ENCODE measurements around the gene ETFA. TPM values are rescaled to one million over a fixed set of nuclear protein-coding genes. Genes with fewer than 3 reads are reported as not detected.

ETFA gene
- total and polyA plus RNA-seq, 10 of the 15 experiments (the other 5 are each of a cell fraction or from before 2014, with no cell fraction given) = 114 to 331 (median 152) TPM

GRCh38 chr15:76340198-76340802 is 29.0 kb upstream of the ETFA start (continued):
- no peak for TF ChIP-seq ZNF592 (IDR thresholded peaks at IDR 0.05)
- TF ChIP-seq RB1 (IDR thresholded peaks at IDR 0.05; ENCODE audit: borderline replicate concordance) = no peak
- TF ChIP-seq CREB1 (IDR thresholded peaks at IDR 0.05; ENCODE audit: low read depth) = no peak
- no peak for TF ChIP-seq ZZZ3 (IDR thresholded peaks at IDR 0.05; ENCODE audit: control insufficient read depth, insufficient read length, low read depth)
- TF ChIP-seq EGR1 (IDR thresholded peaks at IDR 0.05; ENCODE audit: borderline replicate concordance in 1 of 2, low read depth in 2 of 2, low read length in 2 of 2) = no peak
- TF ChIP-seq YY1 (IDR thresholded peaks at IDR 0.05; ENCODE audit: low read depth, low read length) = no peak
- no peak for TF ChIP-seq FOXM1 (IDR thresholded peaks at IDR 0.05; ENCODE audit: low read depth, low read length)
- no peak for TF ChIP-seq CEBPZ (IDR thresholded peaks at IDR 0.05; ENCODE audit: low read depth, low read length)
- no peak for TF ChIP-seq TAF1 (IDR thresholded peaks at IDR 0.05; ENCODE audit: borderline replicate concordance, low read depth, low read length)
- no peak for TF ChIP-seq FOXK2 (IDR thresholded peaks at IDR 0.05)
- 0 out of 2 replicates have a peak, but pooled peaks have one; percentile 40 for TF ChIP-seq POLR2A (IDR thresholded peaks at IDR 0.05; ENCODE audit: low read depth, low read length)
- TF ChIP-seq SIX5 (IDR thresholded peaks at IDR 0.05; ENCODE audit: low read depth, low read length, severe bottlenecking) = no peak
- no peak for TF ChIP-seq GABPA (IDR thresholded peaks at IDR 0.05; ENCODE audit: low read depth)
- no peak for TF ChIP-seq ATF2 (IDR thresholded peaks at IDR 0.05; ENCODE audit: low read length)
- peak; percentile 76 to 81; a peak in 3 of 4 replicates for TF ChIP-seq SRF (IDR thresholded peaks at IDR 0.05; ENCODE audit: low read depth in 2 of 2, low read length in 2 of 2)
- TF ChIP-seq NR2C1 (IDR thresholded peaks at IDR 0.05) = no peak
- TF ChIP-seq MEF2A (IDR thresholded peaks at IDR 0.05; ENCODE audit: insufficient read depth, low read depth, low read length) = no peak
- no peak for TF ChIP-seq NFXL1 (IDR thresholded peaks at IDR 0.05; ENCODE audit: borderline replicate concordance)
- TF ChIP-seq ZNF274 (IDR thresholded peaks at IDR 0.05; ENCODE audit: insufficient read depth, insufficient read length) = no peak

Measured in GM12878 (cell line).